LNCaP clone FGC (cell line): ENCODE measurements around the gene SLC13A3.

ENCODE experiments used
- DNase-seq: peaks from one replicate; pipeline ENCODE4 v3.0.0-alpha.2; 2011; ENCODE audit warnings: low read depth
- H3K4me3 ChIP-seq: 2 replicates; pipeline ENCODE4 v1.5.1; 2011; ENCODE audit warnings: mild to moderate bottlenecking, low read depth, low read length, control low read depth
- CTCF ChIP-seq: IDR thresholded peaks from 2 replicates; pipeline ENCODE4 v1.5.1; 2012; ENCODE audit warnings: mild to moderate bottlenecking; ENCODE audit not compliant: control insufficient read depth, insufficient read depth; ENCODE audit errors: extremely low read depth

SLC13A3 gene

GRCh38 chr20:46588532-46589511 lies 62.4 kb downstream of the SLC13A3 start:
- DNase-seq, result no peak

GRCh38 chr20:46587986-46588385 lies 63.3 kb downstream of the SLC13A3 start:
- no peak for DNase-seq
- no peak for TF ChIP-seq CTCF
- H3K4me3 ChIP-seq, result no peak overlapping the region

More at GRCh38 chr20:46588532-46589511, 62.4 kb downstream of the SLC13A3 start:
- TF ChIP-seq CTCF, result no peak
- H3K4me3 ChIP-seq, result no peak overlapping the region

- TF ChIP-seq CTCF, result no peak
- H3K4me3 ChIP-seq, result no peak overlapping the region
- no peak for DNase-seq
These were observed 64.5 kb downstream of the SLC13A3 start for GRCh38 chr20:46586724-46587123.

GRCh38 chr20:46584508-46584907 lies 66.8 kb downstream of the SLC13A3 start:
- DNase-seq, result no peak
- no peak for TF ChIP-seq CTCF
- H3K4me3 ChIP-seq, result no peak overlapping the region

GRCh38 chr20:46583411-46584214 lies 67.6 kb downstream of the SLC13A3 start:
- H3K4me3 ChIP-seq, result no peak overlapping the region
- TF ChIP-seq CTCF, result no peak
- DNase-seq, result no peak

- DNase-seq, result no peak
These were observed 68.6 kb downstream of the SLC13A3 start for GRCh38 chr20:46582648-46583047.

More at GRCh38 chr20:46582648-46583047, 68.6 kb downstream of the SLC13A3 start:
- TF ChIP-seq CTCF, result no peak
- no peak overlapping the region for H3K4me3 ChIP-seq
